Liver (tissue), 9 donors: ENCODE measurements around the gene NMB. TPM values are rescaled to one million over a fixed set of nuclear protein-coding genes. Genes with fewer than 3 reads are reported as not detected.

ENCODE experiments used
- DNase-seq: peaks from one replicate; pipeline ENCODE4 v3.0.0-alpha.2; 2017; ENCODE audit warnings: low spot score
- H3K27ac ChIP-seq, 2 donors: one replicate each; pipeline ENCODE4 v1.7.0; 2013; ENCODE audit warnings: inconsistent platforms in 2 of 2, low read length in 2 of 2, control low read depth in 1 of 2, low read depth in 1 of 2, mild to moderate bottlenecking in 1 of 2
- H3K27me3 ChIP-seq, 4 donors: one replicate each; pipeline versions ENCODE4 v1.6.1 to v1.7.0; 2013; ENCODE audit warnings: low read length in 3 of 4, inconsistent platforms in 1 of 4, mild to moderate bottlenecking in 1 of 4, moderate library complexity in 1 of 4; ENCODE audit not compliant: control insufficient read depth in 4 of 4, insufficient read depth in 4 of 4
- H3K36me3 ChIP-seq, 4 donors: one replicate each; pipeline versions ENCODE4 v1.6.1 to v1.7.0; 2013; ENCODE audit warnings: low read length in 3 of 4, mild to moderate bottlenecking in 3 of 4, low read depth in 1 of 4, moderate library complexity in 1 of 4; ENCODE audit not compliant: control insufficient read depth in 4 of 4, insufficient read depth in 3 of 4
- H3K4me1 ChIP-seq, 4 donors: one replicate each; pipeline versions ENCODE4 v1.6.1 to v1.7.0; 2013; ENCODE audit warnings: low read length in 3 of 4, mild to moderate bottlenecking in 3 of 4, moderate library complexity in 1 of 4; ENCODE audit not compliant: control insufficient read depth in 4 of 4, insufficient read depth in 4 of 4
- H3K4me3 ChIP-seq, 3 donors: one replicate each; pipeline versions ENCODE4 v1.6.1 to v1.7.0; 2013; ENCODE audit warnings: low read length in 3 of 3, control low read depth in 1 of 3, low read depth in 1 of 3, mild to moderate bottlenecking in 1 of 3
- H3K9ac ChIP-seq, 2 donors: one replicate each; pipeline ENCODE4 v1.7.0; 2013; ENCODE audit warnings: low read length in 2 of 2, mild to moderate bottlenecking in 2 of 2, moderate library complexity in 2 of 2, control low read depth in 1 of 2, low read depth in 1 of 2
- H3K9me3 ChIP-seq, 4 donors: one replicate each; pipeline versions ENCODE4 v1.6.1 to v1.7.0; 2013; ENCODE audit warnings: low read length in 3 of 4; ENCODE audit not compliant: control insufficient read depth in 4 of 4
- CTCF ChIP-seq: fragments of 150-350 bp; IDR thresholded peaks from 2 replicates; pipeline ENCODE4 v1.5.1; 2017; ENCODE audit warnings: improper control_type of control experiment, low read depth, low read length; ENCODE audit not compliant: missing input control
- EGR1 ChIP-seq, 2 donors: IDR thresholded peaks; 2 replicates each; pipeline ENCODE4 v1.6.1; 2016 to 2018; ENCODE audit warnings: antibody characterized with exemption in 2 of 2, low read depth in 2 of 2
- FOXA2 ChIP-seq: IDR thresholded peaks from 2 replicates; pipeline ENCODE4 v1.6.1; 2016; ENCODE audit warnings: antibody characterized with exemption
- GABPA ChIP-seq, 2 donors: IDR thresholded peaks in 1 of 2; conservative IDR thresholded peaks in 1 of 2; 2 replicates each; pipeline ENCODE4 v1.6.1; 2016; ENCODE audit warnings: antibody characterized with exemption in 2 of 2, mild to moderate bottlenecking in 1 of 2, moderate library complexity in 1 of 2
- JUND ChIP-seq, 2 donors: IDR thresholded peaks; 2 replicates each; pipeline ENCODE4 v1.6.1; 2016; ENCODE audit warnings: antibody characterized with exemption in 2 of 2
- NR2F2 ChIP-seq: IDR thresholded peaks from 2 replicates; pipeline ENCODE4 v1.6.1; 2016; ENCODE audit warnings: antibody characterized with exemption
- RAD21 ChIP-seq, 2 donors: IDR thresholded peaks; 2 replicates each; pipeline ENCODE4 v1.6.1; 2016; ENCODE audit warnings: antibody characterized with exemption in 2 of 2, mild to moderate bottlenecking in 2 of 2
- REST ChIP-seq: IDR thresholded peaks from 2 replicates; pipeline ENCODE4 v1.6.1; 2016; ENCODE audit warnings: antibody characterized with exemption, mild to moderate bottlenecking
- RXRA ChIP-seq, 2 donors: IDR thresholded peaks; 2 replicates each; pipeline ENCODE4 v1.6.1; 2017 to 2018; ENCODE audit warnings: antibody characterized with exemption in 2 of 2, mild to moderate bottlenecking in 1 of 2
- SP1 ChIP-seq: IDR thresholded peaks from 2 replicates; pipeline ENCODE4 v1.6.1; 2018; ENCODE audit warnings: antibody characterized with exemption, mild to moderate bottlenecking
- TAF1 ChIP-seq: conservative IDR thresholded peaks from 2 replicates; pipeline ENCODE4 v1.6.1; 2016; ENCODE audit warnings: antibody characterized with exemption, mild to moderate bottlenecking
- WGBS: extraction: QIAGEN DNeasy Blood & Tissue Kit; methylation state at CpG from one replicate; pipeline ENCODE4 v1.1.7; 2013; 5-methylcytosine and 5-hydroxymethylcytosine counted together
- polyA plus RNA-seq, 2 donors: library from polyadenylated mRNA; stranded (reverse) in 1 of 2; unstranded in 1 of 2; fragments of 200-250 nt in 1 of 2; fragments of >200 nt in 1 of 2; fragmentation: Nextera tagmentation in 1 of 2; extraction: Ambion mirVana in 1 of 2; gene quantifications; one replicate each; pipeline versions ENCODE4 v1.2.1 to v1.2.3, GENCODE V29; 2013 to 2015
- total RNA-seq, 2 donors: library from RNA; depleted of rRNA; stranded (reverse); fragments of >200 nt; gene quantifications; one replicate each; pipeline ENCODE4 v1.2.3, GENCODE V29; 2014
- donor health status: healthy.
- donor health status: healthy.
- donor health status: healthy.
- donor health status: healthy.
- donor health status: healthy.

The NMB gene
- total and polyA plus RNA-seq, 4 donors = 0.59 to 1.8 (median 1.1) TPM

GRCh38 chr15:84699538-84700191 is 41.7 kb upstream of the NMB start:
- no peaks in the 10 kb centered on the region for H3K27me3 ChIP-seq
- DNase-seq = no peak
- TF ChIP-seq FOXA2 = no peak
- WGBS = 94% methylated on average over 8 of the region's 8 CpGs
- H3K27ac ChIP-seq = no peak overlapping the region
- no peak overlapping the region for H3K4me3 ChIP-seq
- H3K9ac ChIP-seq = no peak overlapping the region
- peaks cover 0 to 2% (median 0%) of the 10 kb centered on the region in 4 donors for H3K36me3 ChIP-seq
- peaks cover 8 to 24% (median 16%) of the 10 kb centered on the region in 4 donors for H3K4me1 ChIP-seq
- no peaks in the 10 kb centered on the region for H3K9me3 ChIP-seq

- Histone ChIP-seq H3K9me3 (no peaks in the 10 kb centered on the region), H3K36me3 (peaks cover 0 to 2% (median 0%) of the 10 kb centered on the region in 4 donors), H3K9ac (peak overlapping the region in 1 of 2 donors; percentile 29), H3K4me1 (peaks cover 3 to 9% (median 8%) of the 10 kb centered on the region in 4 donors), H3K4me3 (no peak overlapping the region), H3K27ac (peak overlapping the region in 1 of 2 donors; percentile 45), H3K27me3 (no peaks in the 10 kb centered on the region)
- WGBS = 11% methylated on average over 1 of the region's 1 CpG
- TF ChIP-seq TAF1 (no peak), RXRA (IDR thresholded peaks at IDR 0.05) (no peak), RAD21 (IDR thresholded peaks at IDR 0.05) (no peak), EGR1 (IDR thresholded peaks at IDR 0.05; ENCODE audit: low read depth in 2 of 2) (no peak), NR2F2 (no peak), JUND (IDR thresholded peaks at IDR 0.05) (no peak)
- no peak for DNase-seq
Observed at GRCh38 chr15:84697236-84697990, 39.4 kb upstream of the NMB start.

GRCh38 chr15:84696757-84697156 is 38.8 kb upstream of the NMB start:
- peaks cover 3 to 9% (median 8%) of the 10 kb centered on the region in 4 donors for H3K4me1 ChIP-seq
- H3K27me3 ChIP-seq = no peaks in the 10 kb centered on the region
- no peaks in the 10 kb centered on the region for H3K9me3 ChIP-seq
- no peak overlapping the region for H3K9ac ChIP-seq
- TF ChIP-seq EGR1 (IDR thresholded peaks at IDR 0.05; ENCODE audit: low read depth in 2 of 2) (no peak), SP1 (no peak), CTCF (no peak), REST (no peak), GABPA (IDR thresholded peaks at IDR 0.05 in 1 of 2, conservative IDR thresholded peaks at IDR 0.05 in 1 of 2) (no peak)
- peaks cover 0 to 2% (median 0%) of the 10 kb centered on the region in 4 donors for H3K36me3 ChIP-seq
- no peak for DNase-seq
- no peak overlapping the region for H3K27ac ChIP-seq
- H3K4me3 ChIP-seq = no peak overlapping the region
- 78% methylated on average over 4 of the region's 4 CpGs for WGBS
